ENCODE data around the gene RARS1. TPM values are rescaled to one million over a fixed set of nuclear protein-coding genes. Genes with fewer than 3 reads are reported as not detected.
"Not testable (repeated sequence)": the region's sequence is repeated elsewhere in the genome, so short reads cannot be mapped to it uniquely, and the experiment has no call there.

Gene RARS1
- total and polyA plus RNA-seq, 8 donors = 18.4 to 48.8 (median 39.6) TPM

- no peak for FAIRE-seq
Measured at GRCh38 chr5:168530621-168531150, 44.4 kb downstream of the RARS1 start.

DNA sequence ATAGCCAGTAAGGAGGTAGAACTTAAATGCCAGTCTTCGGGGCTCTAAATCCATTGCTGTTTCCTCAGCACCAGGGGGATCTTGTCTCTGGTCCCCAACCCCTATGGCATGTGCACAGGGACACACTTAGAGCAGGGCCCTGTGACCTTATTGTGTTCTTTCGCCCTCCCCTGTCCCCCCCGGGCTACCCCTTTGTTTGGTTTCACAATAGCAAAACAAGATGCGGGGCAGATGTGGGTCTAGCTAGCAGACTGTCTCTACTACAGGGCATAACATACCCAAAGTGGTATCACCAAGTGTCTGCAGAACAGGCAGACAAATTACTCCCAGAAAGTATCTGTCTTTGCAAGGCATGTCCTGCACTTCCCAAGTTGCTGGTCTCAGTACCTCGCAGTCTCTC lies 44.9 kb downstream of the RARS1 start:
- no peaks in the 10 kb centered on the region for H3K9me3 ChIP-seq
- no peak overlapping the region for H3K27ac ChIP-seq
- no peaks in the 10 kb centered on the region for H3K4me1 ChIP-seq
- ATAC-seq (no peak), FAIRE-seq (no peak), DNase-seq (no peak)
- intact Hi-C loops (cut with DNase I) = no loop called here
- TF ChIP-seq, protein P1, sequence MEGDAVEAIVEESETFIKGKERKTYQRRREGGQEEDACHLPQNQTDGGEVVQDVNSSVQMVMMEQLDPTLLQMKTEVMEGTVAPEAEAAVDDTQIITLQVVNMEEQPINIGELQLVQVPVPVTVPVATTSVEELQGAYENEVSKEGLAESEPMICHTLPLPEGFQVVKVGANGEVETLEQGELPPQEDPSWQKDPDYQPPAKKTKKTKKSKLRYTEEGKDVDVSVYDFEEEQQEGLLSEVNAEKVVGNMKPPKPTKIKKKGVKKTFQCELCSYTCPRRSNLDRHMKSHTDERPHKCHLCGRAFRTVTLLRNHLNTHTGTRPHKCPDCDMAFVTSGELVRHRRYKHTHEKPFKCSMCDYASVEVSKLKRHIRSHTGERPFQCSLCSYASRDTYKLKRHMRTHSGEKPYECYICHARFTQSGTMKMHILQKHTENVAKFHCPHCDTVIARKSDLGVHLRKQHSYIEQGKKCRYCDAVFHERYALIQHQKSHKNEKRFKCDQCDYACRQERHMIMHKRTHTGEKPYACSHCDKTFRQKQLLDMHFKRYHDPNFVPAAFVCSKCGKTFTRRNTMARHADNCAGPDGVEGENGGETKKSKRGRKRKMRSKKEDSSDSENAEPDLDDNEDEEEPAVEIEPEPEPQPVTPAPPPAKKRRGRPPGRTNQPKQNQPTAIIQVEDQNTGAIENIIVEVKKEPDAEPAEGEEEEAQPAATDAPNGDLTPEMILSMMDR (IDR thresholded peaks at IDR 0.05) = no peak
- H3K27me3 ChIP-seq = peaks cover 0 to 14% (median 0%) of the 10 kb centered on the region in 4 donors
- no peaks in the 10 kb centered on the region for H3K36me3 ChIP-seq
- no peak overlapping the region for H3K4me3 ChIP-seq
- 80 to 84% methylated on average over 5 of the region's 5 CpGs for WGBS, 2 donors

More at GRCh38 chr5:168530621-168531150, 44.4 kb downstream of the RARS1 start:
- no peak for ATAC-seq
- 71 to 83% methylated on average over 4 of the region's 4 CpGs for WGBS, 2 donors
- H3K4me3 ChIP-seq = no peak overlapping the region
- no peaks in the 10 kb centered on the region for H3K4me1 ChIP-seq
- no peak for DNase-seq
- intact Hi-C loops (cut with DNase I) = no loop called here
- no peaks in the 10 kb centered on the region for H3K9me3 ChIP-seq
- TF ChIP-seq, protein P1 (IDR thresholded peaks at IDR 0.05) = no peak
- no peak overlapping the region for H3K27ac ChIP-seq
- H3K27me3 ChIP-seq = peaks cover 0 to 14% (median 0%) of the 10 kb centered on the region in 4 donors
- H3K36me3 ChIP-seq = no peaks in the 10 kb centered on the region

DNA sequence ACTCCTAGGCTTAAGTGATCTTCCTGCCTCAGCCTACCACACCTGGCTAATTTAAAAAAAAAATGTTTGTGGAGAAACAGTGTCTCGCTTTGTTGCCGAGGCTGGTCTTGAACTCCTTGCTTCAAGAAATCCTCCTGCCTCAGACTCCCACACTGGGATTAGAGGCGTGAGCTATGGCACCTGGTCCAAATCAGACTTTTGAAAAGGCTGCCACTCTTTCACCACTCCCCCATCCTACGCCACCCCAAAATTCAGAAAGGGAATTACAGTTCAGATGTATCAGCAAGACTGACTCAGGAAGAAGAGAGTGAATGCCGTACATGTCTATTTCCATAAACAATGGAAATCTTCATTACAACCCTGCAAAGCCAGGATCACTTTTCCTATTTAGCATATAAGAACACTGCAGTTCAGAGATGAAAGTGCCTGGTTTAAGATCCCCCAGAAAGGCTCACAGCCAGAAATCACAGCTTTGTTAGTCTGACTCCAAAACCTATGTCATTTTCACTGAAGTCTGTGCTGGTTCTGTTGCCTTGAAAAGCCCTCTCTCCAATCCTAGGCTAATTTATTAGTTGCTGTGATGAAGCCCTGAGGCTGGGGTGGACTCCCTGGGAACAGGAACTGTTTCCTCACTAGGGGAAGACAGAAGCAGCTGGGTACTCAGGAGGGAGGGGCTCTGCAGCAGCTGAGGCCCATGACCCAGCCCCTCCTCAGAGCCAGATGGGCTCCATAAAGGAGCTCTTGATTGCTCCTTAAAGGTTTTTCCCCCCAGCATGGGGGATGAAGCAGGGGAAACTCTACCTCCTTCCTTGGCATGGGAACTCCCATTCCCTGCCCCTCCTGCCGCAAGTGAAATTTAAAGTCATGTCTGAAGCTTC lies 46.0 kb downstream of the RARS1 start:
- Histone ChIP-seq H3K4me3 (no peak overlapping the region), H3K27me3 (peaks cover 0 to 14% (median 0%) of the 10 kb centered on the region in 4 donors), H3K9me3 (no peaks in the 10 kb centered on the region), H3K4me1 (no peaks in the 10 kb centered on the region), H3K27ac (no peak overlapping the region), H3K36me3 (no peaks in the 10 kb centered on the region)
- intact Hi-C loops (cut with DNase I) = no loop called here
- ATAC-seq (no peak), FAIRE-seq (no peak), DNase-seq (no peak)
- WGBS, 2 donors = 78 to 83% methylated on average over 6 of the region's 6 CpGs
- TF ChIP-seq, protein P1 (IDR thresholded peaks at IDR 0.05) = no peak

GRCh38 chr5:168534351-168534750 lies 48.1 kb downstream of the RARS1 start:
- H3K4me3 ChIP-seq; H3K4me1 ChIP-seq; H3K27ac ChIP-seq; H3K9me3 ChIP-seq; DNase-seq; ATAC-seq; H3K36me3 ChIP-seq; FAIRE-seq; intact Hi-C loops (cut with DNase I): not testable (repeated sequence)
- H3K27me3 ChIP-seq = peaks cover 0 to 14% (median 0%) of the 10 kb centered on the region in 4 donors
- WGBS, 2 donors = 69 to 79% methylated on average over 7 of the region's 7 CpGs

GRCh38 chr5:168537176-168537575 lies 50.9 kb downstream of the RARS1 start:
- DNase-seq (no peak), ATAC-seq (no peak), FAIRE-seq (no peak)
- no peaks in the 10 kb centered on the region for H3K36me3 ChIP-seq
- no peak overlapping the region for H3K4me3 ChIP-seq
- no peaks in the 10 kb centered on the region for H3K9me3 ChIP-seq
- no peak overlapping the region for H3K27ac ChIP-seq
- no peaks in the 10 kb centered on the region for H3K27me3 ChIP-seq
- intact Hi-C loops (cut with DNase I) = no loop called here
- WGBS, 2 donors = 61 to 69% methylated on average over 2 of the region's 2 CpGs
- TF ChIP-seq, protein P1 (IDR thresholded peaks at IDR 0.05) = no peak
- no peaks in the 10 kb centered on the region for H3K4me1 ChIP-seq
